ENCODE results near the gene COL20A1. TPM values are rescaled to one million over a fixed set of nuclear protein-coding genes. Genes with fewer than 3 reads are reported as not detected.
A peak's percentile ranks its signal among the peaks of the same experiment; 100 is the strongest.

COL20A1 gene
- total and polyA plus RNA-seq, 2 experiments from 2014 or later = not detected

GRCh38 chr20:63307538-63308217 lies 14.7 kb downstream of the COL20A1 start:
- no peaks in the 10 kb centered on the region for H4K20me1 ChIP-seq (ENCODE audit: insufficient read depth)
- no peak overlapping the region for H3K4me2 ChIP-seq (ENCODE audit: unreplicated experiment)
- DNase-seq = no peak
- H3K9me3 ChIP-seq (ENCODE audit: low read depth) = no peaks in the 10 kb centered on the region
- in situ Hi-C loops (cut with MboI) = no loop called here
- TF ChIP-seq EZH2phosphoT487 (IDR thresholded peaks at IDR 0.05; ENCODE audit: insufficient read depth, low read depth) (no peak), EZH2 (IDR thresholded peaks at IDR 0.05; ENCODE audit: insufficient read depth, poor library complexity, severe bottlenecking) (no peak)
- WGBS, 2 experiments (ENCODE audit: low coverage in 1 of 2, low lambda C conversion rate in 2 of 2, missing lambda C conversion rate in 2 of 2) = 49 to 62% methylated on average over 19 to 23 of the region's 23 CpGs
- no peak overlapping the region for H2AFZ ChIP-seq
- H3F3A ChIP-seq (ENCODE audit: insufficient read depth) = 0 out of 2 replicates have a peak, but pooled peaks cover 3% of the 10 kb centered on the region
- H3K9me2 ChIP-seq (ENCODE audit: insufficient read depth) = no peaks in the 10 kb centered on the region
- no peaks in the 10 kb centered on the region for H3K4me1 ChIP-seq (ENCODE audit: insufficient read depth)
- H3K27ac ChIP-seq = no peak overlapping the region
- no peaks in the 10 kb centered on the region for H3K36me3 ChIP-seq (ENCODE audit: low read depth)
- no peak overlapping the region for H3K9ac ChIP-seq
- no peak overlapping the region for H3K4me3 ChIP-seq
- H3K79me2 ChIP-seq (ENCODE audit: insufficient read depth) = no peaks in the 10 kb centered on the region
- peaks cover 3% of the 10 kb centered on the region; the same call in 1 of the 2 replicates for H3K27me3 ChIP-seq (replicated peaks; ENCODE audit: insufficient read depth)

DNA sequence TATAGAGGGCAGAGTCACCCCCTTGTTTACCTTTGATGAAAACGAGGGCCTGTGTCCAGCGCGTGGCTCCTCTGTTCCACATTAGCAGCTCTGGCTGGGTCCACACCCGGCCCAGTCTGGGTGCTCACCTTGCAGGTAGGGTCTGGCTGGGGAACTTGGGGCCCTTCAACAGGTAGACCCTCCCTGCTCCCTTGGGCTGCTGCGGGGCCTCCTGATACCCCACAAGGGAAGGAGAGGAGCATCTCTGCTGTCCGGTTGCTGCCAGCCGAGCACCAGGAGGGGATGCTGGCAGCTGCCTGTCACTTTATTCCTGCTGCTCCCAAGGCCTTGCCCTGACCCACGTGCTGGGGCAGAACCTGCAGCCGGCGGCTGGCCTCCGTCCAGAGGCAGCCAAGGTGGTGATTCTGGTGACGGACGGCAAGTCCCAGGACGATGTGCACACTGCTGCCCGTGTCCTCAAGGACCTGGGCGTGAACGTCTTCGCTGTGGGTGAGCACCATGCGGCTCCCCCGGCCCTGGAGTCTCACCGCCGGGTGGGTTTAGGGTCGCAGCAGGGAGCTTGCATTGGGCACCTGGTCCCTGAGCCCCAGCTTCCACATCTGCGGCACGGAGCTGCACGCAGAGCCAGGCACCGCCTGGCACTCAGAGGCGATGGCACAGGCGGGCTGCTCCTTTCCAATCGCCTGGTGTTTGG lies 15.4 kb downstream of the COL20A1 start:
- TF ChIP-seq EZH2 (IDR thresholded peaks at IDR 0.05; ENCODE audit: insufficient read depth, poor library complexity, severe bottlenecking) = no peak
- TF ChIP-seq EZH2phosphoT487 (IDR thresholded peaks at IDR 0.05; ENCODE audit: insufficient read depth, low read depth) = no peak
- H2AFZ ChIP-seq = no peak overlapping the region
- no peaks in the 10 kb centered on the region for H3K9me3 ChIP-seq (ENCODE audit: low read depth)
- H3F3A ChIP-seq (ENCODE audit: insufficient read depth) = no peaks in the 10 kb centered on the region
- no peaks in the 10 kb centered on the region for H4K20me1 ChIP-seq (ENCODE audit: insufficient read depth)
- no peak overlapping the region for H3K9ac ChIP-seq
- H3K9me2 ChIP-seq (ENCODE audit: insufficient read depth) = no peaks in the 10 kb centered on the region
- DNase-seq = no peak
- no peaks in the 10 kb centered on the region for H3K36me3 ChIP-seq (ENCODE audit: low read depth)
- no peaks in the 10 kb centered on the region for H3K4me1 ChIP-seq (ENCODE audit: insufficient read depth)
- in situ Hi-C loops (cut with MboI) = no loop called here
- H3K27ac ChIP-seq = no peak overlapping the region
- no peak overlapping the region for H3K4me2 ChIP-seq (ENCODE audit: unreplicated experiment)
- H3K4me3 ChIP-seq = no peak overlapping the region
- no peaks in the 10 kb centered on the region for H3K79me2 ChIP-seq (ENCODE audit: insufficient read depth)
- peaks cover 3% of the 10 kb centered on the region; the same call in 1 of the 2 replicates for H3K27me3 ChIP-seq (replicated peaks; ENCODE audit: insufficient read depth)
- 56 to 59% methylated on average over 22 to 29 of the region's 30 CpGs for WGBS, 2 experiments (ENCODE audit: low coverage in 1 of 2, low lambda C conversion rate in 2 of 2, missing lambda C conversion rate in 2 of 2)

DNA sequence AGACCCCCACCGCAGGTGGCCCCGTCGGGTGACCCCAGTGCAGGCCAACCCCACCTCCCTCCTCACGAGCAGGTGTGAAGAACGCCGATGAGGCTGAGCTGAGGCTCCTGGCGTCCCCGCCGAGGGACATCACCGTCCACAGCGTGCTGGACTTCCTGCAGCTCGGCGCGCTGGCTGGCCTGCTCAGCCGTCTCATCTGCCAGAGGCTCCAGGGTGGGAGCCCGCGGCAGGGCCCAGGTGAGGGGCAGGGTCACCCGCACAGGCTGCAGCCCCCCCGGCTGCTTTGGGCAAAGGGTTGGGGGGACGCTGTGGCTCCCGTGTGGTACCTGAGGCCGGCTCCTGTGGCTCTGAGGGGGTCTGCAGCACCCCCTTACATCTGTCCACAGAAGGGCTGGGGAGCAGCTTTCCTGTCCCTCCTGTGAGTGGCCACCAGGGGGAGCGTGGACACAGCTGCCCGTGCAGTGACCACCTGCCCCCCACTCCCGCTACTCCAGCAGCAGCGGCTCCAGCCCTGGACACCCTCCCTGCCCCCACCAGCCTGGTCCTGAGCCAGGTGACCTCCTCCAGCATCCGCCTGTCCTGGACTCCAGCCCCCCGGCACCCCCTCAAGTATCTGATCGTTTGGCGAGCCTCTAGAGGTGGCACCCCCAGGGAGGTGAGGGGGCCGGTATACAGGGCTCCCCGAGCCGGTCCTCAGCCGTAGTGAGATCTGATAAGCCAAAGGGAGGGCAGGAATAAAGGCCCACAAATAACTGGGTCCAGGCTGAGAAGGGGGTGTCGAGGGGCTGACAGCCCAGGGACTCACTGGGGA lies 16.5 kb downstream of the COL20A1 start:
- Histone ChIP-seq H3K4me1 (ENCODE audit: insufficient read depth) (no peaks in the 10 kb centered on the region), H3K9me2 (ENCODE audit: insufficient read depth) (no peaks in the 10 kb centered on the region), H3K9ac (no peak overlapping the region), H2AFZ (no peak overlapping the region), H3K36me3 (ENCODE audit: low read depth) (no peaks in the 10 kb centered on the region), H3K27me3 (replicated peaks; ENCODE audit: insufficient read depth) (peaks cover 3% of the 10 kb centered on the region; the same call in 1 of the 2 replicates), H3K4me2 (ENCODE audit: unreplicated experiment) (no peak overlapping the region), H3F3A (ENCODE audit: insufficient read depth) (no peaks in the 10 kb centered on the region), H3K9me3 (ENCODE audit: low read depth) (no peaks in the 10 kb centered on the region), H3K79me2 (ENCODE audit: insufficient read depth) (no peaks in the 10 kb centered on the region), H3K27ac (no peak overlapping the region), H4K20me1 (ENCODE audit: insufficient read depth) (no peaks in the 10 kb centered on the region), H3K4me3 (no peak overlapping the region)
- TF ChIP-seq EZH2phosphoT487 (IDR thresholded peaks at IDR 0.05; ENCODE audit: insufficient read depth, low read depth) = no peak
- 19 to 20% methylated on average over 28 to 29 of the region's 35 CpGs for whole genome bisulfite sequencing, 2 experiments (ENCODE audit: low coverage in 1 of 2, low lambda C conversion rate in 2 of 2, missing lambda C conversion rate in 2 of 2)
- peak; percentile 63 for DNase-seq
- in situ Hi-C loops (cut with MboI) = no loop called here

- Histone ChIP-seq H3K9ac (no peak overlapping the region), H3K4me1 (ENCODE audit: insufficient read depth) (no peaks in the 10 kb centered on the region), H3K36me3 (ENCODE audit: low read depth) (no peaks in the 10 kb centered on the region), H3K9me2 (ENCODE audit: insufficient read depth) (no peaks in the 10 kb centered on the region), H4K20me1 (ENCODE audit: insufficient read depth) (no peaks in the 10 kb centered on the region), H3K79me2 (ENCODE audit: insufficient read depth) (no peaks in the 10 kb centered on the region), H3K4me3 (no peak overlapping the region), H2AFZ (no peak overlapping the region), H3K27ac (no peak overlapping the region), H3F3A (ENCODE audit: insufficient read depth) (no peaks in the 10 kb centered on the region), H3K27me3 (replicated peaks; ENCODE audit: insufficient read depth) (peaks cover 3% of the 10 kb centered on the region; the same call in 1 of the 2 replicates), H3K9me3 (ENCODE audit: low read depth) (no peaks in the 10 kb centered on the region), H3K4me2 (ENCODE audit: unreplicated experiment) (no peak overlapping the region)
- TF ChIP-seq EZH2 (IDR thresholded peaks at IDR 0.05; ENCODE audit: insufficient read depth, poor library complexity, severe bottlenecking) = no peak
- TF ChIP-seq EZH2phosphoT487 (IDR thresholded peaks at IDR 0.05; ENCODE audit: insufficient read depth, low read depth) = no peak
- peak; percentile 73 for DNase-seq
- WGBS, 2 experiments (ENCODE audit: low coverage in 1 of 2, low lambda C conversion rate in 2 of 2, missing lambda C conversion rate in 2 of 2) = 36 to 45% methylated on average over 16 to 19 of the region's 20 CpGs
- in situ Hi-C loops (cut with MboI) = no loop called here
Measured at GRCh38 chr20:63310265-63310991, 17.4 kb downstream of the COL20A1 start.
